Daoy (cell line): ENCODE measurements around the gene KIF12. TPM values are rescaled to one million over a fixed set of nuclear protein-coding genes. Genes with fewer than 3 reads are reported as not detected.

Experiments
- DNase-seq: peaks from one replicate; pipeline ENCODE4 v3.0.0-alpha.2; 2015; ENCODE audit warnings: low read depth
- total RNA-seq: library from RNA; depleted of rRNA; stranded (reverse); fragments of >200 nt; shearing (Covaris generic); gene quantifications from 2 replicates; pipeline ENCODE4 v1.2.3, GENCODE V29; 2014

The KIF12 gene
- total RNA-seq, 1 experiment from 2014 or later = not detected

GRCh38 chr9:114123031-114123977, 24.2 kb upstream of the KIF12 start:
- DNase-seq = no peak

- no peak for DNase-seq
Measured at GRCh38 chr9:114122136-114123027, 23.3 kb upstream of the KIF12 start.

GRCh38 chr9:114121227-114122135, 22.4 kb upstream of the KIF12 start:
- DNase-seq = no peak

GRCh38 chr9:114120192-114121014, 21.3 kb upstream of the KIF12 start:
- no peak for DNase-seq

- DNase-seq = no peak
Measured at GRCh38 chr9:114119242-114120191, 20.4 kb upstream of the KIF12 start.

GRCh38 chr9:114117996-114118830, 19.1 kb upstream of the KIF12 start:
- no peak for DNase-seq

- no peak for DNase-seq
Measured at GRCh38 chr9:114117614-114117995, 18.5 kb upstream of the KIF12 start.

GRCh38 chr9:114116126-114116747, 17.1 kb upstream of the KIF12 start:
- no peak for DNase-seq

- no peak for DNase-seq
Measured at GRCh38 chr9:114115654-114116125, 16.6 kb upstream of the KIF12 start.

GRCh38 chr9:114114364-114114763, 15.3 kb upstream of the KIF12 start:
- no peak for DNase-seq

GRCh38 chr9:114112778-114113584, 13.9 kb upstream of the KIF12 start:
- peak; percentile 56 for DNase-seq

- DNase-seq = no peak
Measured at GRCh38 chr9:114112325-114112724, 13.2 kb upstream of the KIF12 start.

GRCh38 chr9:114110180-114110579, 11.1 kb upstream of the KIF12 start:
- DNase-seq = peak; percentile 26

GRCh38 chr9:114109124-114109523, 10.0 kb upstream of the KIF12 start:
- DNase-seq = no peak

GRCh38 chr9:114108016-114108833, 9.1 kb upstream of the KIF12 start:
- peak; percentile 86 for DNase-seq
